ENCODE data around the gene UBE2E2.

DNA sequence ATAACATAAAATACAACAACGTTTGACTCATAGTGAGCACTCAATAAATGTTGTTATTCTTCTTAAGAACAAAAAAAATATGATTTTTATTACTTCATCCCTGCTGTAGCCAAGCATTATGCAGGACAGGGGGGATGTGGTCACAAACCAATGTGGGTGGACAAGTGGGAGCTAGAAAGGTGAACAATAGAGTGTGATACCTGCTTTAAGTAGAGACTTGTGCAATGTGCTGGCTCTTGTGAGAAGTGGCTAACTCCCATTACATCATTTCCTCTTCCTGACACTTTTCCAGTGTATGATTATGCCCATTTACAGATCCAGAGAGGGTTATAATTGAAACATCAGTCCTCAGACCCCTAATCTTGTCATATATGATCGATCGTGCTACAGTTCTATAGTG is 193.6 kb downstream of the UBE2E2 start:
- no peak for TF ChIP-seq CTCF (IDR thresholded peaks at IDR 0.05)
- no peak for TF ChIP-seq POLR2A (IDR thresholded peaks at IDR 0.05)

Data from ovary (tissue), 3 donors.